GM23338 (cell line): ENCODE measurements around the gene IRF2BP2. TPM values are rescaled to one million over a fixed set of nuclear protein-coding genes. Genes with fewer than 3 reads are reported as not detected.

Experiments used
- ATAC-seq: fragments of 200-7000 bp; cut with Tn5 transposase; 3 replicates; pipeline ENCODE4 v1.9.1; 2020
- DNase-seq: peaks from one replicate; pipeline ENCODE4 v3.0.0-alpha.2; 2015; ENCODE audit warnings: low spot score
- H2AFZ ChIP-seq: fragments of 200-600 bp; sonication (generic); 2 replicates; pipeline ENCODE4 v1.8.0; 2016; ENCODE audit warnings: antibody characterized with exemption, mild to moderate bottlenecking, moderate library complexity
- H3F3A ChIP-seq: fragments of 200-600 bp; sonication (generic); replicated peaks from 2 replicates; pipeline ENCODE4 v1.8.0; 2017; ENCODE audit warnings: antibody characterized with exemption, mixed run types, low read depth
- H3K27ac ChIP-seq: fragments of 200-600 bp; sonication (generic); 2 replicates; pipeline ENCODE4 v1.6.1; 2016; ENCODE audit warnings: low read depth
- H3K27me3 ChIP-seq: fragments of 200-600 bp; sonication (generic); 2 replicates; pipeline ENCODE4 v1.8.0; 2016; ENCODE audit warnings: mild to moderate bottlenecking, mixed run types, moderate library complexity; ENCODE audit not compliant: insufficient read depth
- H3K36me3 ChIP-seq: fragments of 200-600 bp; sonication (generic); 2 replicates; pipeline ENCODE4 v1.8.0; 2016; ENCODE audit warnings: mild to moderate bottlenecking; ENCODE audit not compliant: insufficient read depth
- H3K4me1 ChIP-seq: fragments of 200-600 bp; sonication (generic); 2 replicates; pipeline ENCODE4 v1.8.0; 2016; ENCODE audit warnings: mild to moderate bottlenecking, moderate library complexity; ENCODE audit not compliant: insufficient read depth
- H3K4me2 ChIP-seq: fragments of 200-600 bp; sonication (generic); 2 replicates; pipeline ENCODE4 v1.7.1; 2017; ENCODE audit warnings: mixed run types
- H3K4me3 ChIP-seq: fragments of 200-600 bp; sonication (generic); 2 replicates; pipeline ENCODE4 v1.6.1; 2016; ENCODE audit warnings: mixed run types
- H3K79me2 ChIP-seq: fragments of 200-600 bp; sonication (generic); replicated peaks from 2 replicates; pipeline ENCODE4 v1.8.0; 2017; ENCODE audit warnings: mild to moderate bottlenecking; ENCODE audit not compliant: insufficient read depth
- H3K9me2 ChIP-seq: fragments of 200-600 bp; sonication (generic); 2 replicates; pipeline ENCODE4 v1.8.0; 2017; ENCODE audit not compliant: insufficient read depth
- H4K20me1 ChIP-seq: fragments of 200-600 bp; sonication (generic); replicated peaks from 2 replicates; pipeline ENCODE4 v1.8.0; 2017; ENCODE audit warnings: mild to moderate bottlenecking; ENCODE audit not compliant: insufficient read depth
- H3K27ac Mint-ChIP-seq: 2 replicates; pipeline ENCODE4 v1.8.0; 2020; ENCODE audit warnings: inconsistent platforms, mild to moderate bottlenecking, moderate library complexity, mixed read lengths
- H3K27me3 Mint-ChIP-seq: 3 replicates; pipeline ENCODE4 v1.8.0; 2022; ENCODE audit warnings: low read depth, mild to moderate bottlenecking, moderate library complexity, mixed read lengths, inconsistent platforms; ENCODE audit not compliant: insufficient read depth, poor library complexity
- H3K36me3 Mint-ChIP-seq: 3 replicates; pipeline ENCODE4 v1.8.0; 2021; ENCODE audit warnings: low read depth, mild to moderate bottlenecking, inconsistent platforms, moderate library complexity, mixed read lengths
- H3K4me1 Mint-ChIP-seq: 3 replicates; pipeline ENCODE4 v1.8.0; 2020; ENCODE audit warnings: mild to moderate bottlenecking, inconsistent platforms, mixed read lengths
- H3K4me3 Mint-ChIP-seq: 3 replicates; pipeline ENCODE4 v1.8.0; 2021; ENCODE audit warnings: moderate library complexity, mild to moderate bottlenecking, inconsistent platforms, mixed read lengths
- H3K9me3 Mint-ChIP-seq: 3 replicates; pipeline ENCODE4 v1.8.0; 2020; ENCODE audit warnings: moderate library complexity, mild to moderate bottlenecking, inconsistent platforms, mixed read lengths
- JUNB ChIP-seq: IDR thresholded peaks from one replicate; pipeline ENCODE4 v1.6.1; 2016; ENCODE audit warnings: antibody characterized with exemption; ENCODE audit not compliant: unreplicated experiment
- POLR2AphosphoS5 ChIP-seq: IDR thresholded peaks from 2 replicates; pipeline ENCODE4 v1.6.1; 2016; ENCODE audit warnings: antibody characterized with exemption, low read depth
- REST ChIP-seq: IDR thresholded peaks from one replicate; pipeline ENCODE4 v1.6.1; 2018; ENCODE audit warnings: antibody characterized with exemption; ENCODE audit not compliant: unreplicated experiment
- polyA plus RNA-seq: library from polyadenylated mRNA; unstranded; fragments of >200 nt; fragmentation: Nextera tagmentation; extraction: Ambion mirVana; gene quantifications from 2 replicates; pipeline ENCODE4 v1.2.1, GENCODE V29; 2016
- total RNA-seq: library from RNA; depleted of rRNA; stranded (reverse); fragments of >200 nt; shearing (Covaris generic); gene quantifications from 2 replicates; pipeline ENCODE4 v1.2.3, GENCODE V29; 2014
- TF ChIP-seq, protein P1 (sequence below), 2 experiments: fragments of 200-600 bp in 1 of 2; sonication (generic) in 1 of 2; conservative IDR thresholded peaks; 2 replicates each; pipeline versions ENCODE4 v1.5.1 to v1.6.1; 2016 to 2017; ENCODE audit warnings: antibody characterized with exemption in 2 of 2, low read depth in 2 of 2, mild to moderate bottlenecking in 2 of 2, moderate library complexity in 1 of 2
- TF ChIP-seq, protein P2 (sequence below): IDR thresholded peaks from 2 replicates; pipeline ENCODE4 v1.6.1; 2016; ENCODE audit warnings: antibody characterized with exemption
- TF ChIP-seq, protein P3 (sequence below): fragments of 250-450 bp; sonication (Bioruptor Pico); IDR thresholded peaks from 2 replicates; pipeline ENCODE4 v1.5.0; 2020; ENCODE audit warnings: mild to moderate bottlenecking, moderate library complexity

Gene IRF2BP2
- total and polyA plus RNA-seq, 2 experiments from 2014 or later = 19.4 to 62.4 TPM

GRCh38 chr1:234644928-234645327, 35.0 kb upstream of the IRF2BP2 start:
- no peak overlapping the region for H3K4me3 ChIP-seq
- ATAC-seq = no peak
- peaks cover 3% of the 10 kb centered on the region; the same call in 1 of the 2 replicates for H3K36me3 ChIP-seq
- H3K4me1 ChIP-seq = no peaks in the 10 kb centered on the region
- no peaks in the 10 kb centered on the region for H3F3A ChIP-seq
- no peak overlapping the region for H3K27ac ChIP-seq
- H3K79me2 ChIP-seq = no peaks in the 10 kb centered on the region
- H3K4me3 Mint-ChIP-seq = no peak overlapping the region
- H3K9me3 Mint-ChIP-seq = 0 out of 3 replicates have a peak, but pooled peaks cover 2% of the 10 kb centered on the region
- H3K27me3 Mint-ChIP-seq = peaks cover 5% of the 10 kb centered on the region
- no peaks in the 10 kb centered on the region for H3K36me3 Mint-ChIP-seq
- 0 out of 2 replicates have a peak, but pooled peaks cover 4% of the 10 kb centered on the region for H3K9me2 ChIP-seq
- TF ChIP-seq POLR2AphosphoS5 = no peak
- TF ChIP-seq REST = no peak
- TF ChIP-seq, protein P1, sequence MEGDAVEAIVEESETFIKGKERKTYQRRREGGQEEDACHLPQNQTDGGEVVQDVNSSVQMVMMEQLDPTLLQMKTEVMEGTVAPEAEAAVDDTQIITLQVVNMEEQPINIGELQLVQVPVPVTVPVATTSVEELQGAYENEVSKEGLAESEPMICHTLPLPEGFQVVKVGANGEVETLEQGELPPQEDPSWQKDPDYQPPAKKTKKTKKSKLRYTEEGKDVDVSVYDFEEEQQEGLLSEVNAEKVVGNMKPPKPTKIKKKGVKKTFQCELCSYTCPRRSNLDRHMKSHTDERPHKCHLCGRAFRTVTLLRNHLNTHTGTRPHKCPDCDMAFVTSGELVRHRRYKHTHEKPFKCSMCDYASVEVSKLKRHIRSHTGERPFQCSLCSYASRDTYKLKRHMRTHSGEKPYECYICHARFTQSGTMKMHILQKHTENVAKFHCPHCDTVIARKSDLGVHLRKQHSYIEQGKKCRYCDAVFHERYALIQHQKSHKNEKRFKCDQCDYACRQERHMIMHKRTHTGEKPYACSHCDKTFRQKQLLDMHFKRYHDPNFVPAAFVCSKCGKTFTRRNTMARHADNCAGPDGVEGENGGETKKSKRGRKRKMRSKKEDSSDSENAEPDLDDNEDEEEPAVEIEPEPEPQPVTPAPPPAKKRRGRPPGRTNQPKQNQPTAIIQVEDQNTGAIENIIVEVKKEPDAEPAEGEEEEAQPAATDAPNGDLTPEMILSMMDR (conservative IDR thresholded peaks at IDR 0.05; ENCODE audit: low read depth in 2 of 2) = no peak
- TF ChIP-seq, protein P2, sequence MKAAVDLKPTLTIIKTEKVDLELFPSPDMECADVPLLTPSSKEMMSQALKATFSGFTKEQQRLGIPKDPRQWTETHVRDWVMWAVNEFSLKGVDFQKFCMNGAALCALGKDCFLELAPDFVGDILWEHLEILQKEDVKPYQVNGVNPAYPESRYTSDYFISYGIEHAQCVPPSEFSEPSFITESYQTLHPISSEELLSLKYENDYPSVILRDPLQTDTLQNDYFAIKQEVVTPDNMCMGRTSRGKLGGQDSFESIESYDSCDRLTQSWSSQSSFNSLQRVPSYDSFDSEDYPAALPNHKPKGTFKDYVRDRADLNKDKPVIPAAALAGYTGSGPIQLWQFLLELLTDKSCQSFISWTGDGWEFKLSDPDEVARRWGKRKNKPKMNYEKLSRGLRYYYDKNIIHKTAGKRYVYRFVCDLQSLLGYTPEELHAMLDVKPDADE = no peak
- TF ChIP-seq JUNB = no peak
- TF ChIP-seq, protein P3, sequence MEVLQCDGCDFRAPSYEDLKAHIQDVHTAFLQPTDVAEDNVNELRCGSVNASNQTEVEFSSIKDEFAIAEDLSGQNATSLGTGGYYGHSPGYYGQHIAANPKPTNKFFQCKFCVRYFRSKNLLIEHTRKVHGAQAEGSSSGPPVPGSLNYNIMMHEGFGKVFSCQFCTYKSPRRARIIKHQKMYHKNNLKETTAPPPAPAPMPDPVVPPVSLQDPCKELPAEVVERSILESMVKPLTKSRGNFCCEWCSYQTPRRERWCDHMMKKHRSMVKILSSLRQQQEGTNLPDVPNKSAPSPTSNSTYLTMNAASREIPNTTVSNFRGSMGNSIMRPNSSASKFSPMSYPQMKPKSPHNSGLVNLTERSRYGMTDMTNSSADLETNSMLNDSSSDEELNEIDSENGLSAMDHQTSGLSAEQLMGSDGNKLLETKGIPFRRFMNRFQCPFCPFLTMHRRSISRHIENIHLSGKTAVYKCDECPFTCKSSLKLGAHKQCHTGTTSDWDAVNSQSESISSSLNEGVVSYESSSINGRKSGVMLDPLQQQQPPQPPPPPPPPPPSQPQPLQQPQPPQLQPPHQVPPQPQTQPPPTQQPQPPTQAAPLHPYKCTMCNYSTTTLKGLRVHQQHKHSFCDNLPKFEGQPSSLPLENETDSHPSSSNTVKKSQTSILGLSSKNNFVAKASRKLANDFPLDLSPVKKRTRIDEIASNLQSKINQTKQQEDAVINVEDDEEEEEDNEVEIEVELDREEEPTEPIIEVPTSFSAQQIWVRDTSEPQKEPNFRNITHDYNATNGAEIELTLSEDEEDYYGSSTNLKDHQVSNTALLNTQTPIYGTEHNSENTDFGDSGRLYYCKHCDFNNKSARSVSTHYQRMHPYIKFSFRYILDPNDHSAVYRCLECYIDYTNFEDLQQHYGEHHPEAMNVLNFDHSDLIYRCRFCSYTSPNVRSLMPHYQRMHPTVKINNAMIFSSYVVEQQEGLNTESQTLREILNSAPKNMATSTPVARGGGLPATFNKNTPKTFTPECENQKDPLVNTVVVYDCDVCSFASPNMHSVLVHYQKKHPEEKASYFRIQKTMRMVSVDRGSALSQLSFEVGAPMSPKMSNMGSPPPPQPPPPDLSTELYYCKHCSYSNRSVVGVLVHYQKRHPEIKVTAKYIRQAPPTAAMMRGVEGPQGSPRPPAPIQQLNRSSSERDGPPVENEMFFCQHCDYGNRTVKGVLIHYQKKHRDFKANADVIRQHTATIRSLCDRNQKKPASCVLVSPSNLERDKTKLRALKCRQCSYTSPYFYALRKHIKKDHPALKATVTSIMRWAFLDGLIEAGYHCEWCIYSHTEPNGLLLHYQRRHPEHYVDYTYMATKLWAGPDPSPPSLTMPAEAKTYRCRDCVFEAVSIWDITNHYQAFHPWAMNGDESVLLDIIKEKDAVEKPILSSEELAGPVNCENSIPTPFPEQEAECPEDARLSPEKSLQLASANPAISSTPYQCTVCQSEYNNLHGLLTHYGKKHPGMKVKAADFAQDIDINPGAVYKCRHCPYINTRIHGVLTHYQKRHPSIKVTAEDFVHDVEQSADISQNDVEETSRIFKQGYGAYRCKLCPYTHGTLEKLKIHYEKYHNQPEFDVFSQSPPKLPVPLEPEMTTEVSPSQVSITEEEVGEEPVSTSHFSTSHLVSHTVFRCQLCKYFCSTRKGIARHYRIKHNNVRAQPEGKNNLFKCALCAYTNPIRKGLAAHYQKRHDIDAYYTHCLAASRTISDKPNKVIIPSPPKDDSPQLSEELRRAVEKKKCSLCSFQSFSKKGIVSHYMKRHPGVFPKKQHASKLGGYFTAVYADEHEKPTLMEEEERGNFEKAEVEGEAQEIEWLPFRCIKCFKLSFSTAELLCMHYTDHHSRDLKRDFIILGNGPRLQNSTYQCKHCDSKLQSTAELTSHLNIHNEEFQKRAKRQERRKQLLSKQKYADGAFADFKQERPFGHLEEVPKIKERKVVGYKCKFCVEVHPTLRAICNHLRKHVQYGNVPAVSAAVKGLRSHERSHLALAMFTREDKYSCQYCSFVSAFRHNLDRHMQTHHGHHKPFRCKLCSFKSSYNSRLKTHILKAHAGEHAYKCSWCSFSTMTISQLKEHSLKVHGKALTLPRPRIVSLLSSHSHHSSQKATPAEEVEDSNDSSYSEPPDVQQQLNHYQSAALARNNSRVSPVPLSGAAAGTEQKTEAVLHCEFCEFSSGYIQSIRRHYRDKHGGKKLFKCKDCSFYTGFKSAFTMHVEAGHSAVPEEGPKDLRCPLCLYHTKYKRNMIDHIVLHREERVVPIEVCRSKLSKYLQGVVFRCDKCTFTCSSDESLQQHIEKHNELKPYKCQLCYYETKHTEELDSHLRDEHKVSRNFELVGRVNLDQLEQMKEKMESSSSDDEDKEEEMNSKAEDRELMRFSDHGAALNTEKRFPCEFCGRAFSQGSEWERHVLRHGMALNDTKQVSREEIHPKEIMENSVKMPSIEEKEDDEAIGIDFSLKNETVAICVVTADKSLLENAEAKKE = no peak
- no peak overlapping the region for H3K27ac Mint-ChIP-seq
- no peaks in the 10 kb centered on the region for H3K27me3 ChIP-seq
- H3K4me2 ChIP-seq = no peak overlapping the region
- H2AFZ ChIP-seq = no peak overlapping the region
- DNase-seq = no peak
- H4K20me1 ChIP-seq = no peaks in the 10 kb centered on the region; the same call in 1 of the 2 replicates
- H3K4me1 Mint-ChIP-seq = peaks cover 5% of the 10 kb centered on the region; the same call in 1 of the 3 replicates
